Measurements from ENCODE around the gene FAM131A. TPM values are rescaled to one million over a fixed set of nuclear protein-coding genes. Genes with fewer than 3 reads are reported as not detected.

FAM131A gene
- total and polyA plus RNA-seq, 7 donors: 12.6 to 36.7 (median 28.0) TPM

GRCh38 chr3:184375747-184376461 lies 38.5 kb downstream of the FAM131A start:
- Histone ChIP-seq H3K27me3 (peaks cover 3 to 26% (median 19%) of the 10 kb centered on the region in 3 donors), H3K27ac (no peak overlapping the region), H3K4me3 (no peak overlapping the region), H3K36me3 (no peaks in the 10 kb centered on the region), H3K9me3 (no peaks in the 10 kb centered on the region), H3K4me1 (peaks cover 0 to 22% (median 13%) of the 10 kb centered on the region in 4 donors)
- DNase-seq: no peak
- WGBS, 2 donors: 83 to 89% methylated on average over 12 of the region's 12 CpGs
- TF ChIP-seq POLR2A (IDR thresholded peaks at IDR 0.05) (no peak), EP300 (IDR thresholded peaks at IDR 0.05) (no peak)
- intact Hi-C loops (cut with DNase I): no loop called here

GRCh38 chr3:184377374-184377773 lies 40.0 kb downstream of the FAM131A start:
- Histone ChIP-seq H3K4me3 (no peak overlapping the region), H3K9me3 (no peaks in the 10 kb centered on the region), H3K4me1 (peaks cover 0 to 23% (median 19%) of the 10 kb centered on the region in 4 donors), H3K27ac (no peak overlapping the region), H3K27me3 (peaks cover 3 to 36% (median 30%) of the 10 kb centered on the region in 3 donors), H3K36me3 (no peaks in the 10 kb centered on the region)
- TF ChIP-seq CTCF (IDR thresholded peaks at IDR 0.05): no peak
- WGBS, 2 donors: 64 to 80% methylated on average over 5 of the region's 5 CpGs
- intact Hi-C loops (cut with DNase I): no loop called here
- DNase-seq: peak; percentile 59

- Histone ChIP-seq H3K27ac (peak within 1 kb of the TSS; percentile 65 to 72 (median 70)), H3K4me1 (peaks cover 0 to 23% (median 19%) of the 10 kb centered on the region in 4 donors), H3K4me3 (peak within 1 kb of the TSS in 1 of 4 donors; percentile 52), H3K36me3 (no peaks in the 10 kb centered on the region), H3K9me3 (no peaks in the 10 kb centered on the region), H3K27me3 (peaks cover 3 to 36% (median 30%) of the 10 kb centered on the region in 3 donors)
- 75 to 78% methylated on average over 7 of the region's 7 CpGs for WGBS, 2 donors
- no peak for TF ChIP-seq POLR2A (IDR thresholded peaks at IDR 0.05)
- no peak for TF ChIP-seq EP300 (IDR thresholded peaks at IDR 0.05)
- TF ChIP-seq CTCF (IDR thresholded peaks at IDR 0.05): no peak
- TF ChIP-seq POLR2AphosphoS5 (IDR thresholded peaks at IDR 0.05): no peak
- intact Hi-C loops (cut with DNase I): no loop called here
- DNase-seq: peak; percentile 64
These were observed 40.6 kb downstream of the FAM131A start, which contains the start of gene THPO for GRCh38 chr3:184377882-184378445. Gene THPO, minus strand, starts transcription at chr3:184378207. Its CDS starts 1,948 bp downstream, at chr3:184376259.

- TF ChIP-seq POLR2A (IDR thresholded peaks at IDR 0.05): no peak
- TF ChIP-seq EP300 (IDR thresholded peaks at IDR 0.05): no peak
- TF ChIP-seq POLR2AphosphoS5 (IDR thresholded peaks at IDR 0.05): no peak
- TF ChIP-seq CTCF (IDR thresholded peaks at IDR 0.05): no peak
- intact Hi-C loops (cut with DNase I): no loop called here
- peak; percentile 70 for DNase-seq
- Histone ChIP-seq H3K27ac (peak overlapping the region; percentile 65 to 72 (median 70)), H3K4me1 (peaks cover 0 to 23% (median 19%) of the 10 kb centered on the region in 4 donors), H3K9me3 (no peaks in the 10 kb centered on the region), H3K36me3 (no peaks in the 10 kb centered on the region), H3K27me3 (peaks cover 3 to 36% (median 30%) of the 10 kb centered on the region in 3 donors), H3K4me3 (peak overlapping the region in 2 of 4 donors; percentile 52 to 58)
- whole genome bisulfite sequencing, 2 donors: 79 to 84% methylated on average over 10 of the region's 10 CpGs
These were observed 41.4 kb downstream of the FAM131A start for GRCh38 chr3:184378651-184379357.
